ENCODE results near the gene SRD5A1. TPM values are rescaled to one million over a fixed set of nuclear protein-coding genes. Genes with fewer than 3 reads are reported as not detected.

Gene SRD5A1
- total RNA-seq, 3 donors from 2014 or later (not counting 1 experiment from before 2014, with no cell fraction given): 6.5 to 11.0 (median 7.8) TPM

DNA sequence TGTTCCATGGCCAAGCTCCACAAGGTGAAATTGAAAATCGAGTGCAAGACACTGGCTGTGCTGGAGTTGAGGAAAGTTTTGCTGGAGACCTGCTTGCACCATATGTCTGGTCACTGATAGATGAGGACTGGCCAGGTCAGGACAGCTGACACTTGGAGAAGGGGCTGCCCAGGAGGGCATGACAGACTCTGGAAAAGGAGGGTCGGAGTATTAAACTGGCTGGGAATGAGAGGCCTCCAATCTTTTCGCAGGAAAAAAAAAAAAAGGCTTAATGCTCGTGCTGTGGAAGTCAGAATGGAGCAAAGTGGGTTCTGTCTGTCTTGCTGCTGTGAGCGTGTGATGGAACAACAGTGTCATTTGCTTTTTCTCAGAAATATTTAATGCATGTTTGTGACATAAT lies 85.5 kb downstream of the SRD5A1 start:
- Histone ChIP-seq H3K36me3 (ENCODE audit: control insufficient read depth, insufficient read depth, low read length) (no peaks in the 10 kb centered on the region), H3K27ac (ENCODE audit: low read length) (no peak overlapping the region), H3K4me1 (ENCODE audit: control insufficient read depth, insufficient read depth, low read length) (peaks cover 44% of the 10 kb centered on the region), H3K27me3 (ENCODE audit: control insufficient read depth, insufficient read depth, low read length) (no peaks in the 10 kb centered on the region), H3K4me3 (ENCODE audit: low read length) (no peak overlapping the region), H3K9me3 (ENCODE audit: control insufficient read depth, insufficient read depth, low read length) (no peaks in the 10 kb centered on the region)
- Mint-ChIP-seq H3K4me3 (no peak overlapping the region), H3K4me1 (peaks cover 84 to 87% of the 10 kb centered on the region in 2 donors), H3K27ac (no peak overlapping the region), H3K9me3 (no peaks in the 10 kb centered on the region), H3K36me3 (no peaks in the 10 kb centered on the region), H3K27me3 (ENCODE audit: low read depth in 2 of 2) (no peaks in the 10 kb centered on the region)
- 75% methylated on average over 5 of the region's 5 CpGs for WGBS (ENCODE audit: insufficient coverage)
- intact Hi-C loops (cut with micrococcal nuclease): no loop called here
- ATAC-seq (no peak), DNase-seq (no peak)
- TF ChIP-seq, protein P1, sequence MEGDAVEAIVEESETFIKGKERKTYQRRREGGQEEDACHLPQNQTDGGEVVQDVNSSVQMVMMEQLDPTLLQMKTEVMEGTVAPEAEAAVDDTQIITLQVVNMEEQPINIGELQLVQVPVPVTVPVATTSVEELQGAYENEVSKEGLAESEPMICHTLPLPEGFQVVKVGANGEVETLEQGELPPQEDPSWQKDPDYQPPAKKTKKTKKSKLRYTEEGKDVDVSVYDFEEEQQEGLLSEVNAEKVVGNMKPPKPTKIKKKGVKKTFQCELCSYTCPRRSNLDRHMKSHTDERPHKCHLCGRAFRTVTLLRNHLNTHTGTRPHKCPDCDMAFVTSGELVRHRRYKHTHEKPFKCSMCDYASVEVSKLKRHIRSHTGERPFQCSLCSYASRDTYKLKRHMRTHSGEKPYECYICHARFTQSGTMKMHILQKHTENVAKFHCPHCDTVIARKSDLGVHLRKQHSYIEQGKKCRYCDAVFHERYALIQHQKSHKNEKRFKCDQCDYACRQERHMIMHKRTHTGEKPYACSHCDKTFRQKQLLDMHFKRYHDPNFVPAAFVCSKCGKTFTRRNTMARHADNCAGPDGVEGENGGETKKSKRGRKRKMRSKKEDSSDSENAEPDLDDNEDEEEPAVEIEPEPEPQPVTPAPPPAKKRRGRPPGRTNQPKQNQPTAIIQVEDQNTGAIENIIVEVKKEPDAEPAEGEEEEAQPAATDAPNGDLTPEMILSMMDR (IDR thresholded peaks at IDR 0.05): no peak

DNA sequence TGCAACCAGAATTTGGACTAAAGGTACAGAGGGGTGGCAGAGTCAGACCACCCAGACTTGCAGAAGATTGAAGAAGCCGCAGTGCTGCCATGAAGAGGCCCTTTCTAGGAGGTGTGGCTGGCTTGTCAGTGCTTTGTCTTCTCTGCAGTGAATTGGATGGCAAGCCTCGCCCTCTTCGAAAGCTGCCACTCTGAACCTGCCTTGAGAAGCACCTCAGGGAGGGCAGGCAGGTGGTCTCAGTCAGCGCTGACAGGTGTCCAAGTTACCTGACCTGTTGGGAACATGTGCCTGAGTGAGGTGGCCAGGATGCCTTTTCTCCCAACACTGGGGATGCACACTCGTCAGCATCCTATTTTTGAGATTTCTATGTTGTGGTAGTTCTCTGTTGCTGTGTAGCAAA lies 86.2 kb downstream of the SRD5A1 start:
- DNase-seq (no peak), ATAC-seq (no peak)
- H3K9me3 ChIP-seq (ENCODE audit: control insufficient read depth, insufficient read depth, low read length): no peaks in the 10 kb centered on the region
- H3K27me3 Mint-ChIP-seq (ENCODE audit: low read depth in 2 of 2): no peaks in the 10 kb centered on the region
- H3K9me3 Mint-ChIP-seq: no peaks in the 10 kb centered on the region
- intact Hi-C loops (cut with micrococcal nuclease): no loop called here
- H3K4me3 Mint-ChIP-seq: no peak overlapping the region
- TF ChIP-seq, protein P1 (IDR thresholded peaks at IDR 0.05): no peak
- H3K27ac Mint-ChIP-seq: peak overlapping the region; percentile 8 to 47
- peaks cover 45% of the 10 kb centered on the region for H3K4me1 ChIP-seq (ENCODE audit: control insufficient read depth, insufficient read depth, low read length)
- peaks cover 91 to 94% of the 10 kb centered on the region in 2 donors for H3K4me1 Mint-ChIP-seq
- no peaks in the 10 kb centered on the region for H3K27me3 ChIP-seq (ENCODE audit: control insufficient read depth, insufficient read depth, low read length)
- H3K36me3 Mint-ChIP-seq: no peaks in the 10 kb centered on the region
- H3K36me3 ChIP-seq (ENCODE audit: control insufficient read depth, insufficient read depth, low read length): no peaks in the 10 kb centered on the region
- WGBS (ENCODE audit: insufficient coverage): 93% methylated on average over 5 of the region's 5 CpGs
- H3K4me3 ChIP-seq (ENCODE audit: low read length): no peak overlapping the region
- H3K27ac ChIP-seq (ENCODE audit: low read length): no peak overlapping the region

DNA sequence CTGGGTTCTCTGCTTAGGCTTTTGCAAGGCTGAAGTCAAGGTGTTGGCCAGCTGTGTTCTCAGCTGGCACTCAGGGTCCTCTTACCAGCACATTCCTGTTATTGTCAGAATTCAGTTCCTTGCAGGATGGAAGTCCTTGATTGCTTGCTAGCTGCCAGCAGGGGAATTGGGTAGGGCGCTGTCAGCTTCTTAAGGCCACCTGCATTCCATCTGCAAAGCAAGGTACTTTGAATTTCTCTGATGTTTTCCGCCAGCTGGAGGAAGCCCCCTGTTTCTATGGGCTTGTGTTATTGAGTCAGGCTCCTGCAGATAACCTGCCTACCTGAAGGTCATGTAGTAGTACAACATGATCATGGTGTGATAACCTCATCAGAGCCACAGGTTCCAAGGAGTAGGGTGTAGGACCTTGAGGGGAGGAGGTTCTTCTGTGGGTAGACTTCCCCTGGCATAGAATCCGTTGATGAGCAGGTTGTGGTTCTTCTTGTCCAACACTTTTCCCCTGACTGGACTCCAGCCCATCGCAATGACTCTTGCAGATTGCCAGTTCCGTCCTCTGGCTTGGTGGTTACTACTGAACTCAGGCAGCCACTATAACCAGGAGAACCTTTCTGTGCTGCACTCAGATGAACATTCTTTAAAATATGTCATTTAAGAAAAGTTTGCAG lies 86.8 kb downstream of the SRD5A1 start:
- Histone ChIP-seq H3K27ac (ENCODE audit: low read length) (no peak overlapping the region), H3K4me3 (ENCODE audit: low read length) (no peak overlapping the region), H3K36me3 (ENCODE audit: control insufficient read depth, insufficient read depth, low read length) (no peaks in the 10 kb centered on the region), H3K4me1 (ENCODE audit: control insufficient read depth, insufficient read depth, low read length) (peaks cover 42% of the 10 kb centered on the region), H3K27me3 (ENCODE audit: control insufficient read depth, insufficient read depth, low read length) (no peaks in the 10 kb centered on the region), H3K9me3 (ENCODE audit: control insufficient read depth, insufficient read depth, low read length) (no peaks in the 10 kb centered on the region)
- ATAC-seq (no peak), DNase-seq (no peak)
- Mint-ChIP-seq H3K9me3 (no peaks in the 10 kb centered on the region), H3K36me3 (no peaks in the 10 kb centered on the region), H3K4me3 (no peak overlapping the region), H3K27me3 (ENCODE audit: low read depth in 2 of 2) (no peaks in the 10 kb centered on the region), H3K27ac (peak overlapping the region in 1 of 2 donors; percentile 47), H3K4me1 (peaks cover 93 to 94% of the 10 kb centered on the region in 2 donors)
- WGBS (ENCODE audit: insufficient coverage): 73% methylated on average over 5 of the region's 5 CpGs
- TF ChIP-seq, protein P1 (IDR thresholded peaks at IDR 0.05): no peak
- intact Hi-C loops (cut with micrococcal nuclease): no loop called here

DNA sequence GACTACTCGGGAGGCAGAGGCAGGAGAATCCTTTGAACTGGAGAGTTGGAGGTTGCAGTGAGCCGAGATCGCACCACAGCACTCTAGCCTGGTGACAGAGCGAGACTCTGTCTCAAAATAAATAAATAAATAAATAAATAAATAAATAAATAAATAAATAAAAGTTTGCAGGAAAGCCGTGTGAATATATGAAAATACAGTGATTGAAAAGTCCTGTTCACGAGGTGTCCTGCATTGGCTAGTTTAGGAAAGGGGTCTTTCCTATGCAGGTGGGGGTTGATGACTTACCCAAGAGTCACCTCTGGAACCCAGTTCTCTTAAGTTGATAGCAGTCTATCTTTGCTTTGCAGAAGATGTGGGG lies 87.3 kb downstream of the SRD5A1 start:
- H3K27ac ChIP-seq (ENCODE audit: low read length): no peak overlapping the region
- no peaks in the 10 kb centered on the region for H3K36me3 Mint-ChIP-seq
- peaks cover 37% of the 10 kb centered on the region for H3K4me1 ChIP-seq (ENCODE audit: control insufficient read depth, insufficient read depth, low read length)
- peaks cover 87 to 89% of the 10 kb centered on the region in 2 donors for H3K4me1 Mint-ChIP-seq
- no peak overlapping the region for H3K27ac Mint-ChIP-seq
- H3K9me3 Mint-ChIP-seq: no peaks in the 10 kb centered on the region
- no peaks in the 10 kb centered on the region for H3K27me3 Mint-ChIP-seq (ENCODE audit: low read depth in 2 of 2)
- intact Hi-C loops (cut with micrococcal nuclease): no loop called here
- H3K4me3 Mint-ChIP-seq: no peak overlapping the region
- TF ChIP-seq, protein P1 (IDR thresholded peaks at IDR 0.05): no peak
- no peak for DNase-seq
- no peak overlapping the region for H3K4me3 ChIP-seq (ENCODE audit: low read length)
- H3K36me3 ChIP-seq (ENCODE audit: control insufficient read depth, insufficient read depth, low read length): no peaks in the 10 kb centered on the region
- no peak for ATAC-seq
- 71% methylated on average over 3 of the region's 6 CpGs for WGBS (ENCODE audit: insufficient coverage)
- no peaks in the 10 kb centered on the region for H3K27me3 ChIP-seq (ENCODE audit: control insufficient read depth, insufficient read depth, low read length)
- H3K9me3 ChIP-seq (ENCODE audit: control insufficient read depth, insufficient read depth, low read length): no peaks in the 10 kb centered on the region
